HG03342 (cell line): ENCODE data around the gene TGM4.

Experiments used
- ATAC-seq: cut with Tn5 transposase; IDR thresholded peaks from one replicate; pipeline ENCODE4 v1.9.1; 2021; ENCODE audit warnings: mild to moderate bottlenecking, moderate library complexity; ENCODE audit not compliant: unreplicated experiment

The TGM4 gene

DNA sequence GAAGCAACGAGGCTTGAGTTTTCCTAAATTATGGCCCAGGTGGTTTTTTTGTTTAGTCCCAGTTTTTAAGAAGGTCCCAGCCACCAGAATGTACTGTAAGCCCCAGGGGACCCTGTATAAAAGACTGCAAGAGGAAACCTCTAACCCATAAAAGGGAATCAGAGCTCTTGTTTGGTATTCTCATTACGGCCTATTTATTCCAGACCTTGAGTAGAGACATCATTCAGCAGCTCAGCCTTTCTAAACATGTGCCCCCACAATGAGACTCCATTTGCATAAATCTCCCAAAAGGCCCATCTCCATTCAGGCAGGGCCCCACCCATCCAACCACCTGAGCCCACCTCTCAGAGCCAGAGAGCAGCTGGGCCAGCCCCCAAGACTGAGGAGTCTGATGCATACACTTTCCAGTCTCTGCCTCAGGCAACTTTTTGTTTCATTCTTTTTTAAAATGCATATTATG is 75.9 kb downstream of the TGM4 start:
- no peak for ATAC-seq

DNA sequence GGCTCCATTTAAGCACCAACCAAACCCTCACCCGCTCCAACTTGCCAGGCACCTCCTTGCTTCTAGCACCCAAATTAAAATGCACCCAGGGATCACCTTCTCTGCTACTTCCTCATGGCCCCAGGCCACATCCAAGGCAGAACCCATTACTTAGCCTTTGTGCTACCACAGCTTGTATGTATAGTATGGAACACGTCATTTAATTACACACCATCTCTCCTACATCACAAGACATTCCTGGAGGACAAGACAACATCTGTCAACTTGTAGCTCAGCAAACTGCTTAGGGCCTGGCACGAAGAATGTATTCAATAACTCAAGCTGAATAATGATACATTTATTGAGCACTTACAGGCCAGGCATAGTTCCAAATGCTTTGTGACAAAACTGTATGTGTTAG is 78.3 kb downstream of the TGM4 start:
- ATAC-seq: no peak

DNA sequence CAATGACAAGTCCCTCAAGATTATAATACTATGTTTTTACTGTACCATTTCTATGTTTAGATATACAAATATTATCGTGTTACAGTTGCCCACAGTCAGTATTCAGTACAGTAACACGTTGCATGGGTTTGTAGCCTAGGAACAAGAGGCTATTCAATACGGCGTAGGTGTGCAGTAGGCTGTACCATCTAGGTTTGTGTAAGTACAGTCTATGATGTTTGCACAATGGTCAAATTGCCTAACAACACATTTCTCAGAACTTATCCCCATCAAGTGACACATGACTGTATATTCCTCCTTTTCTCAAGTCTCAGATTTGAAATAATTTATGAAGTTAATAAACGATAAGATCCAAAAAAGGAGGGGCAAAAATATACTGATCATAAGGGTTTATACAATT is 79.9 kb downstream of the TGM4 start:
- no peak for ATAC-seq

DNA sequence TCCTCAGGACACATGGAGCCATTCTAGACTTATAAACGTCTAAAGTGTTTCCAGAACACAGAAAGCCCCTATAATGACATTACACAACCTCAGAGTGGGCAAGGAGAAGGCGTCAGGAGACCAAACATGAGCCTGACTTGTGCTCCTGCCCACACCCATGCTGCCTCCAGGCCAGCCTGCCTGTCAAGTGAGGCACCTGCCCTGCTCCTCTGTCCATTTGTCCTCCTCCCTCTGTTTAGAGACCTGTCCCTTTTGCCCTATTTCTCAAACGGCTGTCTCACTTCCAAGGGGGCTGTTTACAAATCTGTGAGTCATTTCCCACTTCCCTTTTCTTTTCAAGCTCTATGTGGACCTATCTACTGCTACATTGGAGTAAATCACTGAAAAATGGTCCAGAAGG is 80.6 kb downstream of the TGM4 start:
- no peak for ATAC-seq

DNA sequence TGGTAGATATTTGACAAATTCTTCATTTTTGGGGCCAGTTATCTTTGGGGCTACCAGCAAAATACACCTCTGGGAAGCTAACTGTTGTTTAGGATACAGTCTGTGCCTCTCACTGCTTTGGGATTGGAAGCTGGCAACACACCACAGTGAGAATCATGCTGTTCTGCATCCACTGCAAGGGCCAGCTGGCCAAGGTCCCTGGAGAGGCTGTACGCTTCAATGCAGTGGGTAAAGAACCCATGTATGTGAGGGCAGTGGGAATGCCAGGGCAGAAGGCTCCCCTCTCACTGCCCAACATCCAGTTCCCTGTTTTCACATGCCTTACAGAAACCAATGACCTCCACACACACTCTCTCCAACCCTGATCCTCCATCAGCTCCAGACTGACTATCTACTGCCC is 81.5 kb downstream of the TGM4 start:
- no peak for ATAC-seq

DNA sequence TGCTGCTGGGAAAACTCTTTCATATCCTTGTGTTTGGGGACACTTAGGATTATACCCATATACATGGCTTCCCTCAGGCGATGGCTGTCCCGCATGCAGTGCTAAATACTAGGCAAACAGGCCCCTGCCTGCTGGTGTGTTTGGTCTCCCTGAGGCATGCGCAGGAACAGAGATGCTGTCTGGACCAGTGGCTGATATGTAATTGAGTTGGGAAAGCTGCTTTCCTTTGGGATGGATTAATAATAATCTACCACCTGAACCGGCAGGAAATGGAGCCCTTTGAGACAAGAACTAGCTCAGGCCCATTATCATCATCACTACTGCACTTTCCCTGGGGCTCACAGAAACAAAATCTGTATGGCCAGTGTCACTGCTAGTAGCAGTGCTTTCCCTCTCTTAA is 83.6 kb downstream of the TGM4 start:
- ATAC-seq: no peak

DNA sequence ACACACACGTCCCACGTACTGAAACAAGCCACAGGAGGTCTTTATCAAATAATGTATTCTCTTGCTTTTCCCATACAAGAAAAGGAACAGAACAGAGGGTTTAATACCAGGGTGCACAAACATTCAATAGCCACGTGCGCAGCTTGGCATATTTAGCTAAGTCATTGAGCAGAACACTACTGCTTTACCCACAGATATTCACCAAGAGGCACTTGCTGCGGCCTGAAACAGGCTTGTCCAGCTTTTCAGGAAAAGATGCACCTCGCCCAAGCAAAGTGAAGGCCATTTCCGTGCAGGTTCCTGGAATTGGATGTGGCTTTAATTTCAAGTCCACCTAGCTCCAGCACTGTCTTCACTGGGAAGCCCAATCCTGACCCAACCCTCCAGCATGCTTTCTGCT is 84.0 kb downstream of the TGM4 start:
- ATAC-seq: no peak

DNA sequence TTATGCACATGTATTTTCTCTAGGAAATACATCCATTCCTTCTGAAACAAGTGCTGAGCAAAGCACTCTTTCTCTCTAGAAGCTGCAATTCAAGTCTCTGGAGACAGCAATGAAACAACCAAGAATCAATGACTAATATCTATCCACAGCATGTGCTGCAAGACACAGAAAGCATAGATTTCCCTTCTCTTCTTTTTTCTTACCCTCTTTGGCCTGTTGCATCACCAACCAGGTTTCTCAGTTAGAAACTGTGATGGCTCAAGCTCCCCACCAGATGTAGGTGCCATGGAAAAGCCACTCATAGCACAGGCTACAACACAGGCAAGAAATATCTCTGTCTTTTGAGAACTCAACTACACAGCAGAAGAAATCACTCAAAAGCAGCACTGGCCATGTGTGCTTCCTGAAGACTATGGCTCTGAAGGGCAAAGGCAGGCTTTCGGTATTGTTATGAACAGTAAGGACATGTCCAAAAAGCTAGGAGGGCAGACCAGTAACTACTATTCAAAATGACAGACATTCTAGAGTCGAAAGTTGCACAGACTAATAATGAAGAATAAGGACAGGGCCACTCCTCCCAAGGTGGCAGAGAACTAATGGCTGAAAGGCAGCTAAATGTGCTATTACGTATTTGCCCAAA is 86.1 kb downstream of the TGM4 start:
- no peak for ATAC-seq

DNA sequence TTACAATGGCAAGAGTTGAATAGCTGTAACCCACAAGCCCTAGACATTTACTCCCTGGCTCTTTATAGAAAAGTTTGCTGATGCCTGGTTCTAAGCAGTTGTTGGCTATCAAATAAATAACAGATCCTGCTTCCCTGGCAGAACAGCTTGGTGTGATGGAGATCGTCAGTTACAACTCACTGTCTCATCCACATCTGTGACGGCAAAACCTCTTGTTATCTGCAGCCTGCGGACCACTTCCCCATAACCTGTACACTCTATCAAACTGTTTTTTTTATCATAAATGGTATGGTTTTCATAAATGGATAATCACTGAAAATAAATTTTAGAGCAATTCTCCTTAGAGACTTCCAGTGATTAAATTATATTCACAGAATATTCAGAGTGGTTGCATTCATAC is 87.5 kb downstream of the TGM4 start:
- no peak for ATAC-seq

DNA sequence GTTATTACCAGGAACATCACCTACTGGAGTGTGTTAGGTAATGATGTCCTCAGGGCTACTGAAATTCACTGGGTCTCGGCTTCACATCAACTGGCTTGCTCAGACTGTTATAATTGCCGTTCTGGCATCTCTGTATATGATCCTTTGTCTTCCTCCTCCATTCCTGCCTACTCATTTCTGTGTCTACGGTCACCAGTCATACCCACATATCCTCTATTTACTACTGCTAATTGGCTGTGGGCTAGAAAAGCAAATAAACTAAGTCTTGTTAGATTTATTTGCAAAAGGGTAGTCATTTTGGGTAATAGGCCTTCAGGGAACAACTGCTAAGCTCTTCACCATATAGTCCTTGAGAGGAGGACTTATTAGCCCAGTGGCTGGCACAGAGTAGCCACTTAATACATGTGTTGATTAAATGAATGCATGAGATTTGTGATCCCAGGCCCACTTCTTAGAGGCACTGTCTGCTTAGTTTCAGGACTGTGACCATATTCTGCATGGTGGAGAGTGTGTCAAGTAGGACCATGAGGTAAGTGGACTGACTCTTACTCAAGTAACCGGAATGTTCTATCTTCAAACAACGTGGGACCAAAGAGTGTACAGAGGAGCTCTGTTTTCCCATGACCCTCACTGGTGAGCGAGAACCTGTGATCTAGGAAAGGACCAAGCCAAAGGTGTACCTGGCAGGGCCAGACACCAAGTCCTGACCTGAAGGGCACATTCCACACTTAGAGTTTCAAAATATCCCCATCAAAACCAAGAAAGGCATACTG is 88.4 kb downstream of the TGM4 start:
- ATAC-seq: no peak

DNA sequence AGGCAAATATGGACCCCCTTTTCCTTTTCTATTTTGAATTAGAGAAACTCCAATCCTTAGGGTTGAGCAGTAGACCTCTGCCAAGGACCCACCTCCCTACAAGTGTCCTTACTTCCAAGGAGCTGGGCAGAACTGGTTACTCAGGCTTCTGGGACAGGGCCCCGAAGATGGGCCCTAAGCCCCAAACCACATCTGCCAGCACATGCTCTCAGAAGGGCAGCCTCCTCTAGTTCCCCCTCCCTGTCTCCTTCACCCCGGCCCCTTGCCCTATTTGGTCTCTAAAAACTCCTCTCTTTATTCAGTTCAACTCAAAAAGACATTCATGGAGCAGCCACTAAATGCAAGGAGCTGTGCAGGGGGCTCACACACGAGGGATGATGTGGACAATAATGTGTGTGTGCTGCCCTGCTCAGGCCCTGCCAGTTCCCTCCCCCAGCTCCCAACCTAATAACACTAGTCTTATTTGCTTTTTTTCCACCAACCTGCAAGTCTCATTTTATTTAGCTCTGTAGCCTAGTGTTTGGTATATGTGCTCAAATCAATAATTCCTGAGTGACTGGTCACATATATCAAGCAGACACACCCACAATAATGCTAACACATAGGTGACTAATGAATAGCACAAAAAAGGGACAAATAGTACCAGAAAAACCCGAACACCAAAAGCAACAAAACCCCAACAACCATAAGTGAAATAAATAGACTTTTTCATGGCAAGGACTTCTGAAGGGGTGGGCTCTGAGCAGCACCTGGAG is 89.3 kb downstream of the TGM4 start:
- ATAC-seq: no peak
